Activated gamma-delta T cell treated with Interleukin-2 at 50 U/mL for 16 hours (primary cell): ENCODE data around the gene FRMD5.
"Not testable (repeated sequence)": the region's sequence is repeated elsewhere in the genome, so short reads cannot be mapped to it uniquely, and the experiment has no call there.

ENCODE experiments used
- DNase-seq: peaks from one replicate; pipeline ENCODE4 v3.0.0-alpha.2; 2020

FRMD5 gene

GRCh38 chr15:44029003-44029402 lies 166.1 kb downstream of the FRMD5 start:
- no peak for DNase-seq

- DNase-seq: no peak
These were observed 166.7 kb downstream of the FRMD5 start for GRCh38 chr15:44028349-44028748.

- DNase-seq: no peak
These were observed 170.9 kb downstream of the FRMD5 start for GRCh38 chr15:44024155-44024554.

- DNase-seq: no peak
These were observed 171.9 kb downstream of the FRMD5 start for GRCh38 chr15:44023176-44023575.

- DNase-seq: no peak
These were observed 176.9 kb downstream of the FRMD5 start for GRCh38 chr15:44018151-44018550.

GRCh38 chr15:44015545-44016305 lies 179.3 kb downstream of the FRMD5 start:
- no peak for DNase-seq

GRCh38 chr15:44011238-44011854 lies 183.7 kb downstream of the FRMD5 start:
- DNase-seq: no peak

- no peak for DNase-seq
These were observed 185.0 kb downstream of the FRMD5 start for GRCh38 chr15:44010089-44010488.

GRCh38 chr15:44009038-44009437 lies 186.0 kb downstream of the FRMD5 start:
- no peak for DNase-seq

GRCh38 chr15:44000248-44000647 lies 194.8 kb downstream of the FRMD5 start:
- DNase-seq: not testable (repeated sequence)

GRCh38 chr15:43998607-43999006 lies 196.5 kb downstream of the FRMD5 start:
- DNase-seq: no peak

- DNase-seq: no peak
These were observed 203.9 kb downstream of the FRMD5 start for GRCh38 chr15:43991206-43991605.

GRCh38 chr15:43989938-43990337 lies 205.1 kb downstream of the FRMD5 start:
- DNase-seq: no peak

- DNase-seq: no peak
These were observed 206.2 kb downstream of the FRMD5 start for GRCh38 chr15:43988900-43989299.

GRCh38 chr15:43987924-43988323 lies 207.1 kb downstream of the FRMD5 start:
- DNase-seq: no peak

GRCh38 chr15:43985976-43986680 lies 208.9 kb downstream of the FRMD5 start:
- no peak for DNase-seq

GRCh38 chr15:43981576-43981975 lies 213.5 kb downstream of the FRMD5 start:
- DNase-seq: no peak

GRCh38 chr15:43977072-43977884 lies 217.8 kb downstream of the FRMD5 start:
- peak; percentile 36 for DNase-seq

- DNase-seq: no peak
These were observed 219.3 kb downstream of the FRMD5 start for GRCh38 chr15:43975770-43976169.

- DNase-seq: no peak
These were observed 219.7 kb downstream of the FRMD5 start for GRCh38 chr15:43975326-43975725.

- no peak for DNase-seq
These were observed 220.2 kb downstream of the FRMD5 start for GRCh38 chr15:43974852-43975251.

- no peak for DNase-seq
These were observed 225.2 kb downstream of the FRMD5 start for GRCh38 chr15:43969802-43970375.

- DNase-seq: no peak
These were observed 226.5 kb downstream of the FRMD5 start for GRCh38 chr15:43968551-43968950.
